ENCODE results near the gene AKAP12.
"Not testable (repeated sequence)": the region's sequence is repeated elsewhere in the genome, so short reads cannot be mapped to it uniquely, and the experiment has no call there.

Gene AKAP12

GRCh38 chr6:151341476-151342195 is 101.9 kb downstream of the AKAP12 start:
- DNase-seq (ENCODE audit: low read depth) = no peak

- DNase-seq (ENCODE audit: low read depth) = not testable (repeated sequence)
These were observed 103.0 kb downstream of the AKAP12 start for GRCh38 chr6:151342750-151343149.

- no peak for DNase-seq (ENCODE audit: low read depth)
These were observed 110.0 kb downstream of the AKAP12 start for GRCh38 chr6:151349651-151350270.

GRCh38 chr6:151350442-151351145 is 110.8 kb downstream of the AKAP12 start:
- DNase-seq (ENCODE audit: low read depth) = no peak

GRCh38 chr6:151351146-151351700 is 111.5 kb downstream of the AKAP12 start:
- DNase-seq (ENCODE audit: low read depth) = no peak

- DNase-seq (ENCODE audit: low read depth) = no peak
These were observed 112.0 kb downstream of the AKAP12 start for GRCh38 chr6:151351731-151352130.

GRCh38 chr6:151352410-151353396 is 112.9 kb downstream of the AKAP12 start:
- DNase-seq (ENCODE audit: low read depth) = no peak

- DNase-seq (ENCODE audit: low read depth) = no peak
These were observed 114.0 kb downstream of the AKAP12 start for GRCh38 chr6:151353795-151354194.

- not testable (repeated sequence) for DNase-seq (ENCODE audit: low read depth)
These were observed 117.2 kb downstream of the AKAP12 start for GRCh38 chr6:151356983-151357382.

DNA sequence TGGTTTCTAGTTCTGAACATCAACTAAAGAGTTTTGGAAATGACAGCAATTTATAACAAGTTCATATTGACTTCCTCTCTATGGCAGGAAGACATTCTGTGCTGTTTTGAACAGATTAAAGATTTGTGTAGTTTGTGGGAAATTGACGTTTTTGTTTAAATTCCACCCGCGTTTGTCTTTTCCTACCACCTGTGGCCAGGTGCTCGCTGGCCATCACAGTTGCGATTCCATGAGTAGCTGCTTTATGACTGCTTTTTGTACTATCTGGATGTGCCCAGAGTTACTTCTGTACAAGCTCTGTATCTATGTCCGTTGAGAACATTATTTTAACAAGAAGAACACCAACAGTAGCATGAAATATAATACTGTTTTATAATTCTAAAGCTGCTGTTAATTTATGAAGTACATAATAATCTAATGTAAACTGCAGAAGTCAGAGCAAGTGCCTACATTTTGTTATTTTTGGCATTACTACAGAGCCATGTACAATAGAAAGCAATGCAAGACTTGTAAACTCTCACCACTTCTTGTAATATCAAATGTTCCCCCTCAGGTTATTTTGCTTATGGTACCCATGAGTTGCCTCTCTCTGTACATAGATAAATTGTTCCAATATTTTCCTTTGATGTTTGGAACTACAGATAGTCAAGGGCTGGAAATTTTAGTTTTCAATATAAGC is 118.1 kb downstream of the AKAP12 start:
- no peak for DNase-seq (ENCODE audit: low read depth)

DNA sequence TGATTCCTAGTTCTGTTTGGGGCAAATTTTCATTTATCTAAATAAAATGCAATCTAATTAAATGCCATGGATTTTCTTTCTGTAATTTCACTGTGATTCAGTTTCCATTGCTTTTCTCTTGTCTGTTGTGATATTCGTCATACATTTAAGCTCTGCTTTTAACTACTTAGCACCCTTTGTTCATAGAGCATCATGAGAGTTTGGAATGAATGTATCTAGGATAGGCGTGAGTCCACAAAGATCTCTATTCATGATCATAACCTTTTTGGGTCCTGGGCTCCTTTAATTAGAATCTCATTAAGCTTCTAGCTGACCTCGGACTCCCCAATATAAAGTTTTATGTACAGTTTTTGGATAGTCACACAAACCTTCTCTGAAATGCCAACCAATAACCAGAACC is 118.7 kb downstream of the AKAP12 start:
- no peak for DNase-seq (ENCODE audit: low read depth)

DNA sequence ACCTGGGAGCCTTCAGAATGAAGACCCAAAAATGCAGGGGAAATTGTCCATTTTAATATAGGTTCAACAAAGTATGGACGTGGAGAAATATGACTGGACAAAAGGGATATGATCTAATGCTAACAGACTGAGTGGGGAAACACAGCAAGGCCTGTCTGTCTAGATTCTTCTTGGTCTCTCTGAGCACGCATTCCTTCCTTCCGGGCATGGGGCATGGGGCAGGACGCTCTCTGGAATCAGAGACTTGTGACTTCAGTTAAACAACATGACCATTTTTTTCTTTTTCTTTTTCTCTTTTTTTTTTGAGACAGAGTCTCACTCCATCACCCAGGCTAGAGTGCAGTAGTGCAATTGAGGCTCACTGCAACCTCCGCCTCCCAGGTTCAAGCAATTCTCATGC is 119.7 kb downstream of the AKAP12 start:
- DNase-seq (ENCODE audit: low read depth) = no peak

DNA sequence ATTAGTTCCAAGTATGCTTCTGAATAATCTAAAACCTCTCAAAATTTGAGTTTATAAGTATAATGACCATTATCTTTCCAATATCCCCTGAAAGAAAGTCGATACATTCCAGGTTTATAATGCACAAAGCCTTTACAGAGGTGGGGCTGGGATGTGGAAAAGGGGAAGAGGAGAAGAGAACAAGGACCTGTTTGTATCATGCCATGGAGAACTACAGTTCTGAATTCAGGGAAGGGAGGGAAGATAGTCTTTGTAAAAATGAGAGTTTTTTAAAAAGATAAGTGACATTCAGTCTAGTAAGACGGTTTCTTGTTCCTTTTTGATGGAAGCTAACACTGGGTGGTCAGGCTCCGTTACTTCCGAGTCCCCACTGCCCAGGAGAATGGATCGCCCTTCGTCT is 125.5 kb downstream of the AKAP12 start:
- no peak for DNase-seq (ENCODE audit: low read depth)

DNA sequence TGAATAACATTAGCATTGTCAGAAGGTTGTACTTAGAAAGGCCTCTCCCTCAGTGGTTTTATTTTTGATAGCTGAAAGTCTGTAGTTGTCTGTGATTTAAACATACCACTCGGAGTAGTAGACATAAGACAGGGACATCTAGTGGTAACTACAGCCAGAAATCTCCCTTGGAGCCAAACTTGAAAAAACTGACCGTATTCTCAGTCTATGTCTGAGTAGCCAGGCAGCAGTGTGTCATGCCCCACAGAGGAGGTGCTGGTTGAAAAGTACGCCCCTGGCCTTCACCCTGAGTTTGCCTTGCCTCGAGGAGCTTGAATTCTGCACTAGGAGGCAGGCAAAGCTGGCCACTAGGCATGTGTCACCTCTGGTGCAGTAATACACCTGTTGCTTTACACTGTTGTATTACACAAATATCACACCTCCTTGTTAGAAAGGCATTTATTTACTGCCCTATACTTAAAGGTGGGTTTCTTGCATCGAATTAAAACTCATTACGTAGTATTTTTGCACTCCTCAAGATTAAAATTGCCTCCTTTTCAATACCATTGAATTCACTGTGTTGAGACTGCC is 130.8 kb downstream of the AKAP12 start:
- no peak for DNase-seq (ENCODE audit: low read depth)

DNA sequence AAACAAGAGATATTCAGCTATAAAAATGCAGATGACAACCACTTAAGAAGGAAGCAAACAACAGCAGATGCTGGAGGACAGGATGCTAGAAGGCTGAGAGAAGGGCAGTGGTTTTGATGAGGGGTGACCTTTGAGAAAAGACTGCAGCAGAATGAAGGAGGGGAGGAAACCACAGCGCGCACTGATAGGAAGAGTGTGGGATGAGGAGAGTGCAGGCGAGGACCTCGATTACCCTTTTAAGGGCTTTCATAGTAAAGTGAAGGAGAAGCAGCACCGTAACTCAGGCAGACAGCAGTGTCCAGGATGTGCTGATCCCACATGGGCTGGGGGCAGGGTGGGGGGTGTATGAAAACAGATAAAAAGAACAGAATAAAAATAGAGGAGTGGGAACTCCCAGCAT is 132.4 kb downstream of the AKAP12 start:
- no peak for DNase-seq (ENCODE audit: low read depth)

- no peak for DNase-seq (ENCODE audit: low read depth)
These were observed 134.4 kb downstream of the AKAP12 start for GRCh38 chr6:151374036-151374683.

DNA sequence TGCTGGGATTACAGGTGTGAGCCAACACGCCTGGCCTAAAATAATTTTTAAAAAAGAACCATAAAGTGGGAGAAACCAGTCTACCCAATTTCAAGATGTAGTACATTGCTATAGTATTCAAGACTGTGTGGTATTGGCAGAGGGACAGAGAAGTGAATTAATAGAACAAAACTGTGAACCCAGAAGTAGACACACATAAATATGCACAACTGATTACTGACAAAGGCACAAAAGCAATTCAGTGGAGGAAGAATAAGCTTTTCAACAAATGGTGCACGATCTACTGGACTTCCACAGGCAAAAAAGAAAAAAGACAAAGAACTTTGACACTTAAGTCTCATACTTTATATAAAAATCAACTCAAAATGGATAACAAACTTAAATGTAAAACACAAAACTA is 136.1 kb downstream of the AKAP12 start:
- DNase-seq (ENCODE audit: low read depth) = no peak

DNA sequence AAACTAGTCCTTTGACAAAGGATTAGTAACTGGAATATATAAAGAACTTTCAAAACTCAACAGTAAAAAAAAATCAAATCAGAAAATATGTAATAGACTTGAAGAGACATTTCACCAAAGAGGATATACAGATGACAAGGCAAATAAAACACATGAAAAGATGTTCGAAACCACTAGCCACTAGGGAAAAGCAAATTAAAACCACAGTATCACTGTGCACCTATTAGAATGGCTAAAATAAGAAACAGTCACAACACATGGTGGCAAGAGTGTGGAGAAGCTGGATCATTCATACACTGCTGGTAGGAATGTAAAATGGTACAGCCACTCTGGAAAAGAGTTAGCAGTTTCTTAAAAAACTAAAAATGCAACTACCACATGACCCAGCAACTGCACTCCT is 136.7 kb downstream of the AKAP12 start:
- DNase-seq (ENCODE audit: low read depth) = no peak

- DNase-seq (ENCODE audit: low read depth) = no peak
These were observed 137.3 kb downstream of the AKAP12 start for GRCh38 chr6:151377095-151377494.
